H1 (cell line): ENCODE results near the gene ZCCHC10. TPM values are rescaled to one million over a fixed set of nuclear protein-coding genes. Genes with fewer than 3 reads are reported as not detected.

Source experiments
- CTCF ChIA-PET: fragments of 300-600 bp; sonication (Branson Sonifier 250); formaldehyde crosslinking; loops from one replicate; lab custom pipeline; 2021; ENCODE audit not compliant: partially characterized antibody; lab: Charles Lee
- POLR2A ChIA-PET: fragments of 300-600 bp; sonication (Branson Sonifier 250); formaldehyde crosslinking; loops from one replicate; lab custom pipeline; 2021; ENCODE audit warnings: inconsistent platforms; ENCODE audit not compliant: partially characterized antibody; lab: Charles Lee
- DNase-seq, 2 experiments: peaks; one replicate each; pipeline versions ENCODE4 v3.0.0 to v3.0.0-alpha.2; 2010 to 2022; ENCODE audit warnings: low spot score in 2 of 2, low read depth in 1 of 2, mixed read lengths in 1 of 2
- FAIRE-seq: peaks from 2 replicates; lab custom pipeline; 2011; peaks lifted over from hg19 to GRCh38; lab: Jason Lieb, UNC
- H2AFZ ChIP-seq: 2 replicates; pipeline ENCODE4 v1.8.1; 2012; ENCODE audit warnings: low read length, inconsistent platforms
- H2AK5ac ChIP-seq: 2 replicates; pipeline ENCODE4 v1.6.1; 2013; ENCODE audit warnings: low read depth, low read length
- H2BK120ac ChIP-seq: replicated peaks from 2 replicates; pipeline ENCODE3; 2013; ENCODE audit warnings: low read depth, low read length, inconsistent platforms
- H2BK12ac ChIP-seq: 2 replicates; pipeline ENCODE4 v1.6.1; 2013; ENCODE audit warnings: low read depth, low read length
- H2BK15ac ChIP-seq: 2 replicates; pipeline ENCODE4 v1.6.1; 2013; ENCODE audit warnings: low read length
- H2BK20ac ChIP-seq: 2 replicates; pipeline ENCODE4 v1.6.1; 2013; ENCODE audit warnings: low read length
- H2BK5ac ChIP-seq: 2 replicates; pipeline ENCODE4 v1.6.1; 2013; ENCODE audit warnings: low read depth, low read length
- H3K14ac ChIP-seq: 2 replicates; pipeline ENCODE4 v1.6.1; 2013; ENCODE audit warnings: inconsistent platforms; ENCODE audit not compliant: insufficient read length
- H3K18ac ChIP-seq: 2 replicates; pipeline ENCODE4 v1.6.1; 2013; ENCODE audit warnings: low read length; ENCODE audit errors: extremely low read depth
- H3K23ac ChIP-seq: 2 replicates; pipeline ENCODE4 v1.6.1; 2013; ENCODE audit warnings: inconsistent platforms; ENCODE audit not compliant: insufficient read length
- H3K23me2 ChIP-seq: 2 replicates; pipeline ENCODE4 v1.6.1; 2013; ENCODE audit warnings: low read depth, low read length
- H3K27ac ChIP-seq: 2 replicates; pipeline ENCODE4 v1.6.1; 2011; ENCODE audit warnings: low read depth, low read length, inconsistent platforms
- H3K27me3 ChIP-seq, 4 experiments: replicated peaks in 1 of 4; 1 replicate in 1 of 4; 2 replicates in 3 of 4; pipeline versions ENCODE4 v1.6.1 to v1.8.1; 2011 to 2013; ENCODE audit warnings: low read length in 3 of 4, mild to moderate bottlenecking in 3 of 4, inconsistent platforms in 2 of 4, mixed read lengths in 2 of 4, moderate library complexity in 1 of 4; ENCODE audit not compliant: control insufficient read depth in 3 of 4, insufficient read depth in 3 of 4; ENCODE audit errors: extremely low read depth in 1 of 4
- H3K36me3 ChIP-seq, 4 experiments: 2 replicates each; pipeline versions ENCODE4 v1.6.1 to v1.8.1; 2011 to 2013; ENCODE audit warnings: mild to moderate bottlenecking in 4 of 4, low read length in 3 of 4, moderate library complexity in 2 of 4, control low read depth in 1 of 4, inconsistent platforms in 1 of 4; ENCODE audit not compliant: insufficient read depth in 4 of 4, control insufficient read depth in 2 of 4
- H3K4ac ChIP-seq: replicated peaks from 2 replicates; pipeline ENCODE3; 2013; ENCODE audit warnings: low read length, low read depth, mixed read lengths, inconsistent platforms; ENCODE audit not compliant: insufficient read length
- H3K4me1 ChIP-seq, 4 experiments: replicated peaks in 1 of 4; 1 replicate in 1 of 4; 2 replicates in 3 of 4; pipeline versions ENCODE4 v1.6.1 to v1.8.1; 2011 to 2013; ENCODE audit warnings: low read length in 3 of 4, inconsistent platforms in 2 of 4, mixed read lengths in 1 of 4; ENCODE audit not compliant: insufficient read depth in 4 of 4, control insufficient read depth in 3 of 4
- H3K4me2 ChIP-seq, 2 experiments: 2 replicates each; pipeline versions ENCODE4 v1.6.1 to v1.8.1; 2011 to 2013; ENCODE audit warnings: low read depth in 2 of 2, low read length in 2 of 2, control low read depth in 1 of 2, inconsistent platforms in 1 of 2, mild to moderate bottlenecking in 1 of 2; ENCODE audit not compliant: insufficient read depth in 1 of 2
- H3K4me3 ChIP-seq, 4 experiments: fragments of 200-600, 300-600 bp in 1 of 4; sonication (generic), shearing (Covaris generic), sonication (Bioruptor Twin) in 1 of 4; 2 replicates each; pipeline versions ENCODE4 v1.5.1 to v1.8.1; 2011 to 2016; ENCODE audit warnings: low read length in 4 of 4, low read depth in 3 of 4, control low read depth in 2 of 4, inconsistent platforms in 2 of 4, mild to moderate bottlenecking in 2 of 4, mixed read lengths in 1 of 4, moderate library complexity in 1 of 4; ENCODE audit not compliant: insufficient read depth in 2 of 4; ENCODE audit errors: extremely low read depth in 1 of 4
- H3K56ac ChIP-seq: replicated peaks from 2 replicates; pipeline ENCODE3; 2013; ENCODE audit warnings: low read depth, mild to moderate bottlenecking, mixed read lengths, low read length, inconsistent platforms; ENCODE audit not compliant: insufficient read length
- H3K79me1 ChIP-seq: 2 replicates; pipeline ENCODE4 v1.6.1; 2013; ENCODE audit warnings: low read depth, low read length, control low read depth
- H3K79me2 ChIP-seq, 2 experiments: 2 replicates each; pipeline versions ENCODE4 v1.6.1 to v1.8.1; 2012 to 2013; ENCODE audit warnings: low read length in 2 of 2, mild to moderate bottlenecking in 2 of 2, inconsistent platforms in 1 of 2; ENCODE audit not compliant: insufficient read depth in 2 of 2, control insufficient read depth in 1 of 2
- H3K9ac ChIP-seq, 4 experiments: replicated peaks in 1 of 4; 1 replicate in 1 of 4; 2 replicates in 3 of 4; pipeline versions ENCODE4 v1.6.1 to v1.8.1; 2011 to 2013; ENCODE audit warnings: low read depth in 3 of 4, low read length in 3 of 4, control low read depth in 2 of 4, mild to moderate bottlenecking in 2 of 4, moderate library complexity in 2 of 4, inconsistent platforms in 1 of 4; ENCODE audit errors: extremely low read depth in 1 of 4
- H3K9me3 ChIP-seq, 2 experiments: 2 replicates each; pipeline versions ENCODE4 v1.6.1 to v1.8.1; 2012 to 2013; ENCODE audit warnings: mild to moderate bottlenecking in 2 of 2, moderate library complexity in 2 of 2, control low read depth in 1 of 2, inconsistent platforms in 1 of 2, low read depth in 1 of 2, low read length in 1 of 2, mixed read lengths in 1 of 2; ENCODE audit not compliant: insufficient read depth in 2 of 2
- H4K20me1 ChIP-seq, 2 experiments: replicated peaks in 1 of 2; 2 replicates each; pipeline versions ENCODE3 to v1.8.1; 2011 to 2013; ENCODE audit warnings: inconsistent platforms in 2 of 2, low read length in 2 of 2, mild to moderate bottlenecking in 1 of 2; ENCODE audit not compliant: insufficient read depth in 2 of 2, control insufficient read depth in 1 of 2
- H4K5ac ChIP-seq: 2 replicates; pipeline ENCODE4 v1.6.1; 2013; ENCODE audit warnings: low read length, low read depth, mixed read lengths, inconsistent platforms; ENCODE audit not compliant: insufficient read length
- H4K8ac ChIP-seq: 2 replicates; pipeline ENCODE4 v1.8.0; 2013; ENCODE audit warnings: mild to moderate bottlenecking, moderate library complexity, low read length, inconsistent platforms; ENCODE audit not compliant: insufficient read depth; ENCODE audit errors: extremely low read depth
- H4K91ac ChIP-seq: replicated peaks from 2 replicates; pipeline ENCODE3; 2013; ENCODE audit warnings: low read length, mixed read lengths, inconsistent platforms; ENCODE audit not compliant: insufficient read length
- BCL11A ChIP-seq, 2 experiments: IDR thresholded peaks; one replicate each; pipeline ENCODE4 v1.6.1; 2011; ENCODE audit warnings: low read depth in 2 of 2, low read length in 2 of 2, mild to moderate bottlenecking in 2 of 2
- CBX5 ChIP-seq: fragments of 300-800, 300-1000 bp; sonication (generic); IDR thresholded peaks from 2 replicates; pipeline ENCODE4 v1.7.1; 2016; ENCODE audit warnings: antibody characterized with exemption, low read length, low read depth
- CEBPB ChIP-seq: IDR thresholded peaks from 2 replicates; pipeline ENCODE4 v1.6.1; 2012; ENCODE audit warnings: low read depth, low read length
- CREB1 ChIP-seq: IDR thresholded peaks from 2 replicates; pipeline ENCODE4 v1.6.1; 2012; ENCODE audit warnings: inconsistent platforms
- GTF2F1 ChIP-seq: IDR thresholded peaks from 2 replicates; pipeline ENCODE4 v1.6.1; 2012; ENCODE audit warnings: low read depth, low read length, improper control_type of control experiment, borderline replicate concordance
- NRF1 ChIP-seq: IDR thresholded peaks from 2 replicates; pipeline ENCODE4 v1.6.1; 2011; ENCODE audit warnings: mild to moderate bottlenecking, low read depth, low read length, improper control_type of control experiment
- POLR2A ChIP-seq, 2 experiments: IDR thresholded peaks; 1 replicate in 1 of 2; 2 replicates in 1 of 2; pipeline ENCODE4 v1.6.1; 2011; ENCODE audit warnings: low read depth in 2 of 2, low read length in 2 of 2, mild to moderate bottlenecking in 2 of 2; ENCODE audit errors: control extremely low read depth in 1 of 2
- RAD21 ChIP-seq, 2 experiments: IDR thresholded peaks in 1 of 2; conservative IDR thresholded peaks in 1 of 2; 2 replicates each; pipeline ENCODE4 v1.6.1; 2011; ENCODE audit warnings: low read depth in 2 of 2, low read length in 2 of 2, improper control_type of control experiment in 1 of 2, inconsistent platforms in 1 of 2, mild to moderate bottlenecking in 1 of 2, moderate library complexity in 1 of 2
- RFX5 ChIP-seq: IDR thresholded peaks from 2 replicates; pipeline ENCODE4 v1.6.1; 2011; ENCODE audit warnings: low read depth, low read length, improper control_type of control experiment, borderline replicate concordance
- RXRA ChIP-seq: IDR thresholded peaks from 2 replicates; pipeline ENCODE4 v1.6.1; 2011; ENCODE audit warnings: low read depth, mild to moderate bottlenecking, low read length, moderate library complexity; ENCODE audit not compliant: insufficient read depth
- SIX5 ChIP-seq: IDR thresholded peaks from 2 replicates; pipeline ENCODE4 v1.6.1; 2011; ENCODE audit warnings: mild to moderate bottlenecking, low read depth, low read length
- WGBS, 2 experiments: shearing (Covaris generic) in 1 of 2; methylation state at CpG; one replicate each; pipeline versions ENCODE4 v1.1.6 to v1.1.7; 2013 to 2015; ENCODE audit warnings: low lambda C conversion rate in 2 of 2, mixed read lengths in 2 of 2, inconsistent platforms in 1 of 2, low coverage in 1 of 2, missing lambda C conversion rate in 1 of 2; ENCODE audit not compliant: insufficient replicate concordance in 2 of 2, insufficient coverage in 1 of 2, insufficient read length in 1 of 2; ENCODE audit errors: extremely low coverage in 1 of 2, missing lambda C conversion rate in 1 of 2; 5-methylcytosine and 5-hydroxymethylcytosine counted together
- polyA plus RNA-seq, 7 experiments: library from polyadenylated mRNA; depleted of rRNA in 3 of 7; stranded (reverse) in 5 of 7; unstranded in 2 of 7; fragments of >200 nt in 5 of 7; fragments of 200-250 nt in 2 of 7; gene quantifications; 1 replicate in 5 of 7; 2 replicates in 1 of 7; 4 replicates in 1 of 7; pipeline versions ENCODE4 v1.2.1 to v1.2.3, GENCODE V29; 2011 to 2013; ENCODE audit warnings: missing spikeins in 2 of 7, mixed read lengths in 2 of 7
- total RNA-seq: library from RNA; stranded (reverse); fragmentation: NEBNext Ultra II Directional; extraction: Animal tissue kit (Norgen Biotek cat#: 25700); gene quantifications from 2 replicates; pipeline ENCODE4 v1.2.1, GENCODE V29; 2021
- TF ChIP-seq, protein P1 (sequence below), 3 experiments: IDR thresholded peaks; 1 replicate in 2 of 3; 2 replicates in 1 of 3; pipeline versions ENCODE4 v1.5.1 to v1.6.1; 2011; ENCODE audit warnings: low read length in 3 of 3, mild to moderate bottlenecking in 3 of 3, inconsistent platforms in 2 of 3, low read depth in 1 of 3, moderate library complexity in 1 of 3; ENCODE audit not compliant: insufficient read depth in 1 of 3; ENCODE audit errors: control extremely low read depth in 1 of 3

ZCCHC10 gene
- total and polyA plus RNA-seq, 2 of the 8 experiments (the other 6 are each of a cell fraction or from before 2014, with no cell fraction given): 22.4 to 32.9 TPM

GRCh38 chr5:133059621-133060020 lies 33.3 kb upstream of the ZCCHC10 start:
- H3K18ac ChIP-seq: no peak overlapping the region
- H2BK5ac ChIP-seq: no peak overlapping the region
- H2AK5ac ChIP-seq: no peak overlapping the region
- peaks cover 26 to 28% of the 10 kb centered on the region in 2 experiments for H4K20me1 ChIP-seq
- H2AFZ ChIP-seq: no peak overlapping the region
- H3K4me2 ChIP-seq: no peak overlapping the region; a peak in 1 of 4 replicates
- H2BK12ac ChIP-seq: no peak overlapping the region
- 78% methylated on average over 3 of the region's 3 CpGs; no CpG with 5 or more reads in 1 of the 2 experiments for WGBS, 2 experiments
- peaks cover 0 to 1% (median 0%) of the 10 kb centered on the region in 4 experiments; a peak in 1 of 8 replicates for H3K36me3 ChIP-seq
- H3K9ac ChIP-seq: no peak overlapping the region
- no peak overlapping the region for H3K23ac ChIP-seq
- no peak overlapping the region for H2BK20ac ChIP-seq
- H2BK120ac ChIP-seq: no peak overlapping the region
- H3K27ac ChIP-seq: no peak overlapping the region
- POLR2A ChIA-PET: interaction anchor here (1.4 to 1.8 kb wide), 2 partner anchors 12 to 97 kb away, joined by 3 to 5 read pairs; no protein-coding TSS in a partner anchor
- no peak overlapping the region for H3K4me3 ChIP-seq
- H3K56ac ChIP-seq: no peak overlapping the region
- peaks cover 0 to 3% (median under 1%) of the 10 kb centered on the region in 4 experiments; a peak in 1 of 7 replicates for H3K4me1 ChIP-seq
- H2BK15ac ChIP-seq: no peak overlapping the region
- H4K5ac ChIP-seq: no peak overlapping the region
- FAIRE-seq: no peak
- no peaks in the 10 kb centered on the region for H3K23me2 ChIP-seq
- H4K91ac ChIP-seq: no peak overlapping the region
- H3K14ac ChIP-seq: no peak overlapping the region
- H3K79me2 ChIP-seq: peaks cover 63 to 100% of the 10 kb centered on the region in 2 experiments
- H3K27me3 ChIP-seq: no peaks in the 10 kb centered on the region
- no peak overlapping the region for H3K4ac ChIP-seq
- H4K8ac ChIP-seq: no peak overlapping the region
- H3K9me3 ChIP-seq: no peaks in the 10 kb centered on the region
- H3K79me1 ChIP-seq: peaks cover 4% of the 10 kb centered on the region; the same call in 1 of the 2 replicates
- DNase-seq: no peak
- CTCF ChIA-PET: no interaction called here
- TF ChIP-seq RFX5 (no peak), CBX5 (no peak), NRF1 (no peak), BCL11A (IDR thresholded peaks at IDR 0.05; ENCODE audit: low read depth in 2 of 2, low read length in 2 of 2) (no peak), SIX5 (no peak), RXRA (no peak), CEBPB (no peak), RAD21 (IDR thresholded peaks at IDR 0.05 in 1 of 2, conservative IDR thresholded peaks at IDR 0.05 in 1 of 2; ENCODE audit: low read depth in 2 of 2, low read length in 2 of 2) (no peak), CREB1 (no peak), GTF2F1 (no peak), POLR2A (IDR thresholded peaks at IDR 0.05; ENCODE audit: control extremely low read depth in 1 of 2, low read depth in 2 of 2, low read length in 2 of 2) (no peak)
- TF ChIP-seq, protein P1, sequence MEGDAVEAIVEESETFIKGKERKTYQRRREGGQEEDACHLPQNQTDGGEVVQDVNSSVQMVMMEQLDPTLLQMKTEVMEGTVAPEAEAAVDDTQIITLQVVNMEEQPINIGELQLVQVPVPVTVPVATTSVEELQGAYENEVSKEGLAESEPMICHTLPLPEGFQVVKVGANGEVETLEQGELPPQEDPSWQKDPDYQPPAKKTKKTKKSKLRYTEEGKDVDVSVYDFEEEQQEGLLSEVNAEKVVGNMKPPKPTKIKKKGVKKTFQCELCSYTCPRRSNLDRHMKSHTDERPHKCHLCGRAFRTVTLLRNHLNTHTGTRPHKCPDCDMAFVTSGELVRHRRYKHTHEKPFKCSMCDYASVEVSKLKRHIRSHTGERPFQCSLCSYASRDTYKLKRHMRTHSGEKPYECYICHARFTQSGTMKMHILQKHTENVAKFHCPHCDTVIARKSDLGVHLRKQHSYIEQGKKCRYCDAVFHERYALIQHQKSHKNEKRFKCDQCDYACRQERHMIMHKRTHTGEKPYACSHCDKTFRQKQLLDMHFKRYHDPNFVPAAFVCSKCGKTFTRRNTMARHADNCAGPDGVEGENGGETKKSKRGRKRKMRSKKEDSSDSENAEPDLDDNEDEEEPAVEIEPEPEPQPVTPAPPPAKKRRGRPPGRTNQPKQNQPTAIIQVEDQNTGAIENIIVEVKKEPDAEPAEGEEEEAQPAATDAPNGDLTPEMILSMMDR (IDR thresholded peaks at IDR 0.05; ENCODE audit: control extremely low read depth in 1 of 3, insufficient read depth in 1 of 3, low read depth in 1 of 3, low read length in 3 of 3): no peak
